ENCODE data around the gene CALML3.

CALML3 gene

DNA sequence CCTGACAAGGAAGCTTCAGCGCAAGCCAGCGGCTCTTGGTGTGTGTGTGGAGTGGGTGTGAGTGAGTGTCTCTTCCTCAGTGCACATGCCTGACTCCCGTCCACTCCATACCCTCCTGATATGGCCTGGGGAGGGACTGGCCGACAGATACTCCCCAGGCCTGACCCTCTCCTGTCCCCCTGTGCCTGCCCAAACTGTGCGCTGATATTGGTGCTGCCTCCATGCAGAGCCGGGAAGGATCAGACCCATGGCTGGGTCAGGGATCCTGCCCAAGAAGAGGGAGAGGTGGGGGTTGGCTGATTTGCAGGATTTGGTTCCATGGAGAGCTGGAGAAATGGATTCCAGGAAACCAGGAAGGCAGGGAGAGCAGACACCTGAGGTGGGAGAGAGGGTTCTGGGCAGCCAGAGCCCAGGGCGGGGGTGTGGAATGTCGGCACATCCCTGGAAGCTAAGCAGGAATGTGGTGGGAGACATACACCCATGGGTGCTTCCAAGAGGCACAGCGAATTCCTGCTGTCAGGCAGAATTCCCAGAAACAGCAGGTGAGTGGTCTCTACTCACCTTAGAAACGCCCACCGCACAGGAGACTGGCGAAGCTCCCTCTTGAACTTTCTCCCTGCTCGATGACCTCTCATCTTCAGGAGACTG is 31.7 kb upstream of the CALML3 start:
- TF ChIP-seq, protein P1, sequence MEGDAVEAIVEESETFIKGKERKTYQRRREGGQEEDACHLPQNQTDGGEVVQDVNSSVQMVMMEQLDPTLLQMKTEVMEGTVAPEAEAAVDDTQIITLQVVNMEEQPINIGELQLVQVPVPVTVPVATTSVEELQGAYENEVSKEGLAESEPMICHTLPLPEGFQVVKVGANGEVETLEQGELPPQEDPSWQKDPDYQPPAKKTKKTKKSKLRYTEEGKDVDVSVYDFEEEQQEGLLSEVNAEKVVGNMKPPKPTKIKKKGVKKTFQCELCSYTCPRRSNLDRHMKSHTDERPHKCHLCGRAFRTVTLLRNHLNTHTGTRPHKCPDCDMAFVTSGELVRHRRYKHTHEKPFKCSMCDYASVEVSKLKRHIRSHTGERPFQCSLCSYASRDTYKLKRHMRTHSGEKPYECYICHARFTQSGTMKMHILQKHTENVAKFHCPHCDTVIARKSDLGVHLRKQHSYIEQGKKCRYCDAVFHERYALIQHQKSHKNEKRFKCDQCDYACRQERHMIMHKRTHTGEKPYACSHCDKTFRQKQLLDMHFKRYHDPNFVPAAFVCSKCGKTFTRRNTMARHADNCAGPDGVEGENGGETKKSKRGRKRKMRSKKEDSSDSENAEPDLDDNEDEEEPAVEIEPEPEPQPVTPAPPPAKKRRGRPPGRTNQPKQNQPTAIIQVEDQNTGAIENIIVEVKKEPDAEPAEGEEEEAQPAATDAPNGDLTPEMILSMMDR (IDR thresholded peaks at IDR 0.05; ENCODE audit: insufficient read depth, missing control alignments), result no peak
- no peak for FAIRE-seq
- DNase-seq (ENCODE audit: insufficient read length, low spot score), result no peak

DNA sequence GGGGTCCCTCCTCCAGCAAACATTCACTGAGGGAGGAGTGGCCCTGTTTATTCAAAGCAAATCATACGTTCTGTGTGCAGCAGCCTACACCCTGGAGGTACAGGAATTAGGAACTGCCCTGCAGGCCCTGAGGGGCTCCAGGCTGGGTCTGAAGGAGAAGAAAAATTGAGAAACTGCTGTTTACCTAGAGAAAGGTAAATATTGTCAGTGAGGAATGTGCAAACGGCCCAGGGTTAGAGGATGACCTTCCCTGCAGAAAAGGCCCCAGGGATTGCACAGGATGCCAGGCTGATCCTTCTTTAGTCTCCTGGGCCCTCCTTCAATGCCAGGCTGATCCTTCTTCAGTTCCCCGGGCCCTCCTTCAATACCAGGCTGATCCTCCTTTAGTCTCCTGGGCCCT is 31.1 kb upstream of the CALML3 start:
- FAIRE-seq (no peak), DNase-seq (ENCODE audit: insufficient read length, low spot score) (no peak)
- TF ChIP-seq, protein P1 (IDR thresholded peaks at IDR 0.05; ENCODE audit: insufficient read depth, missing control alignments), result no peak

DNA sequence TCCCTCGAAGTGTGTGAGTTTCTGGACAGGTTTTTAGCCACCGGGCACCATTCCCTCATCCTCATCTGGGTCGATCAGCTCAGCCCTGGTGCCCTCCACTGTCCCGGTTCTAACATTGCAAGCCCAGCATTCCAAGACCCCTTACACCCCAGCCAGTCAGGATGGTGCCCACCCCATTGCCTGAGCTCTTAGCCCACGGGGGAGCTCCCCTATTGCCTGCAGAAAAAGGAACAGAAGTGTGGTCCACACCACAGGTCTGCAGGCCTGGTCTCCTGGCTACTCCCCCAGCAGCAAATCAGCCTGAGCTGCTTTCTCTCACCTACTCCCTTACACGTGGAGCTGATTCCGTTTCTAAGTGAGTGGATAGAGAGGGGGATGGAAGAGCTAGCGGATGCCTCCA is 30.1 kb upstream of the CALML3 start:
- no peak for DNase-seq (ENCODE audit: insufficient read length, low spot score)
- TF ChIP-seq, protein P1 (IDR thresholded peaks at IDR 0.05; ENCODE audit: insufficient read depth, missing control alignments), result no peak
- no peak for FAIRE-seq

DNA sequence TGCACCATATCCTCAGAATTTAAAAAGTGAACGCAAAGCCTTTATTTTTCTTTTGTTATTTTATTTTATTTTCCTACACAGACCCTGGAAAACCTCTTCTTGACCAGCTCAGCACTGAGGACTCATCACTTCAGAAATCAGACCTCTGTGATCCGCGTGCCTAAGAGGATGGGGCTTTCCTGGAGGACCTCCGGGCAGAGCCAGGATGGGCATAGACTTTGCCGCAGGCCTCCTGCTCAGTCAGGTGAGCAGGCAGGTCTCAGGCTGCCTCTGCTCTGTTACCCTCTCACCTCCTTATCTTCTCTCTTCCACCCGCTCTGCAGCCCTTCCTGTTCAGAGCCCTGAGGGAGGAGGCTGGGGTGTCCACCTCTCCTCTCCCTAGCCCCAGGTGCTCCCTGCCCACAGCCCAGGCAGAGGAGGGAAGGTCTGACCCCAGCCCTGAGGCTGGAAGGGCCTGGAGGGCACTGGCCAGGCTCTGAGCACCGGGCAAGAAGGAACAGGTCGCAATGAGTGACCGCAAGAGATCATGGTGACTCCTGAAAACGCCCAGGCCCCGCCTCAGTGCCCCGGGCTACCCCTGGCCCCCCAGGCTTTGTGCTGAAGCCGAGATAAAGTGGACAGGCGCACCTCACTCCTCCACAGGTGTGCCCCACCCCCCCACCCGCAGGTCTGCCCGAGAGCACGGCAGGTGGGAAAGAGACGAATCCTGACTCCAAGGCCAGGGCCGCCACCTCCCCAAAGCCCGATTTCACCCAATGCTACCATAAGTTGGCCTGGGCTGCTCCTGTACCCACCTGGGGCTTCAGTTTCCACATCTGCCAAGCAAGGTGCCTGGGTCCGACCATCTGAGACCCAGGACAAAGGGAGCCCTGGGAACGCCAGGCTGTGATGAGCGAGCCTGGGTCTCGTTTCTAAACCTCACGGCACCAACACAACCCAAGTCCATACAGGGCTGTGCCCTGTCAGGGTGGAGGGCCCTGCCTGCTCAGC is 28.2 kb upstream of the CALML3 start:
- TF ChIP-seq, protein P1 (IDR thresholded peaks at IDR 0.05; ENCODE audit: insufficient read depth, missing control alignments), result no peak
- no peak for DNase-seq (ENCODE audit: insufficient read length, low spot score)
- no peak for FAIRE-seq

DNA sequence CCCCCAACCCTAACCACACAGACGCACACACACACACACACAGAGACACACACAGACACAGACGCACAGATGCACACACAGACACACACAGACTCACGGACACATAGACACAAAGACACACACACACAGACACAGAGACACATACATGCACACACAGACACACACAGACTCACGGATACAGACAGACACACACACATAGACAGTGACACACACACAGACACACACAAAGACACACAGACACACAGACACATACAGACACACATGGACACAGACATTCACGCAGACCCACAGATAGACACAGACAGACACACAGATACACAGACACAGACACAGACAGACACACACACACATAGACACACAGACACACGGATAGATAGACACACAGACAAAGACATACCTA is 27.5 kb upstream of the CALML3 start:
- TF ChIP-seq, protein P1 (IDR thresholded peaks at IDR 0.05; ENCODE audit: insufficient read depth, missing control alignments), result no peak
- no peak for DNase-seq (ENCODE audit: insufficient read length, low spot score)
- FAIRE-seq, result no peak

DNA sequence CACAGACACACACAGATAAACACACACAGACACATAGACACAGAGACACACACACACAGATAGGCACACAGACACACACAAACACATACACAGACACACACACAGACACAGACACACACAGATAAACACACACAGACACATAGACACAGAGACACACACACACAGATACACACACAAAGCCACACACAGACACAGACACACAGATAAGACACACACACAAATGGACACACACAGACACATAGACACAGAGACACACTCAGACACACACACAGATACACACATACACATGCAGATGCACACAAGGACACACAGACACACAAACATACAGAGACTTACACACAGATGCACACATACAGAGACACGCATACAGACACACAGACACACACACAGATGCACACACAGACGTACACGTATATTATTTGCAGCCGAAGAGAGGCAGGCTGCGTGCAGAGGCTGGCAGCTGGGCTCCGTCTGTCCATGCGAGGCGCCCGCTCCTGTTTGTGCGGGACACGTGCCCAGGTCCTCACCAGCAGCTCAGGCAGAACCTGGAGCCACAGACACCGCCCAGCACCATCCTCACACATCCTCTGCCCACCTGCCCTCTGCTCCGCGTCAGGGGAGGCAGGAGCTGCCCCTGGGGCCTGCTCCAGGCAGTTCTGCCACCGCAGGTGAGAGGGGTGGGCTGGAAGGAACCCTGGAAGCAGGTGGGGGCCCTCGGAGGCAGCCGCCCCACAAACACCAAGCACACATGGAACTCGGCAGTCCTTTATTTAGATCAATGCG is 26.6 kb upstream of the CALML3 start:
- TF ChIP-seq, protein P1 (IDR thresholded peaks at IDR 0.05; ENCODE audit: insufficient read depth, missing control alignments), result no peak
- FAIRE-seq (no peak), DNase-seq (ENCODE audit: insufficient read length, low spot score) (no peak)

All from D721Med (cell line).